Mammary epithelial cell (primary cell): ENCODE data around the gene ECI2.

Source experiments
- CTCF ChIP-seq, 2 donors: IDR thresholded peaks in 1 of 2; conservative IDR thresholded peaks in 1 of 2; 2 replicates each; pipeline ENCODE4 v1.5.1; 2011 to 2012; ENCODE audit warnings: inconsistent platforms in 2 of 2, low read length in 2 of 2, mild to moderate bottlenecking in 2 of 2, control low read depth in 1 of 2, low read depth in 1 of 2; ENCODE audit not compliant: insufficient read depth in 1 of 2; ENCODE audit errors: extremely low read depth in 1 of 2
- EZH2 ChIP-seq: IDR thresholded peaks from 2 replicates; pipeline ENCODE4 v1.6.1; 2012; ENCODE audit warnings: low read length, inconsistent platforms, borderline replicate concordance

GRCh38 chr6:4107873-4108272, 27.5 kb downstream of the ECI2 start:
- TF ChIP-seq CTCF (conservative IDR thresholded peaks at IDR 0.05 in 1 of 2, IDR thresholded peaks at IDR 0.05 in 1 of 2; ENCODE audit: extremely low read depth in 1 of 2, insufficient read depth in 1 of 2, low read depth in 1 of 2, low read length in 2 of 2) (no peak), EZH2 (no peak)
